HepG2 (cell line): ENCODE measurements around the gene SEMA4A. TPM values are rescaled to one million over a fixed set of nuclear protein-coding genes. Genes with fewer than 3 reads are reported as not detected.
A peak's percentile ranks its signal among the peaks of the same experiment; 100 is the strongest.

Experiments
- CHD4 ChIP-seq: fragments of 200-600 bp; sonication (generic); IDR thresholded peaks from 2 replicates; pipeline ENCODE4 v1.7.0; 2017; ENCODE audit warnings: mild to moderate bottlenecking, low read length, borderline replicate concordance
- FOXC1 ChIP-seq: sonication (generic); formaldehyde crosslinking; IDR thresholded peaks from 2 replicates; pipeline ENCODE4 v1.8.0; 2022; ENCODE audit warnings: mild to moderate bottlenecking, missing genetic modification reagents, borderline replicate concordance
- MTA1 ChIP-seq: sonication (generic); formaldehyde crosslinking; IDR thresholded peaks from 2 replicates; pipeline ENCODE4 v1.4.0; 2020; ENCODE audit warnings: missing genetic modification reagents, mild to moderate bottlenecking, borderline replicate concordance
- MYC ChIP-seq: sonication (generic); formaldehyde crosslinking; IDR thresholded peaks from 2 replicates; pipeline ENCODE4 v1.9.0; 2021; ENCODE audit warnings: missing genetic modification reagents, borderline replicate concordance
- PAXIP1 ChIP-seq: sonication (generic); formaldehyde crosslinking; conservative IDR thresholded peaks from 2 replicates; pipeline ENCODE4 v1.4.0; 2020; ENCODE audit warnings: mild to moderate bottlenecking, missing genetic modification reagents, moderate library complexity
- SIN3A ChIP-seq: IDR thresholded peaks from 2 replicates; pipeline ENCODE4 v1.6.1; 2011; ENCODE audit warnings: low read depth, mild to moderate bottlenecking, control low read depth, low read length, borderline replicate concordance
- XRCC5 ChIP-seq: fragments of 200-400 bp; formaldehyde crosslinking; optimal IDR thresholded peaks from 2 replicates; pipeline ENCODE3; 2017; ENCODE audit warnings: mild to moderate bottlenecking, low read length
- ZMYM4 ChIP-seq: sonication (generic); formaldehyde crosslinking; IDR thresholded peaks from 2 replicates; pipeline ENCODE4 v1.8.1; 2023; ENCODE audit warnings: mild to moderate bottlenecking, missing genetic modification reagents
- ZNF180 ChIP-seq: sonication (generic); formaldehyde crosslinking; IDR thresholded peaks from 2 replicates; pipeline ENCODE4 v1.4.0; 2020; ENCODE audit warnings: low read depth, missing genetic modification reagents, borderline replicate concordance
- ZNF253 ChIP-seq: sonication (generic); formaldehyde crosslinking; IDR thresholded peaks from 2 replicates; pipeline ENCODE4 v1.8.0; 2022; ENCODE audit warnings: mild to moderate bottlenecking, missing genetic modification reagents, borderline replicate concordance
- ZSCAN22 ChIP-seq: sonication (generic); formaldehyde crosslinking; IDR thresholded peaks from 2 replicates; pipeline ENCODE4 v1.4.0; 2020; ENCODE audit warnings: mild to moderate bottlenecking, missing genetic modification reagents
- polyA plus RNA-seq, 8 experiments: library from polyadenylated mRNA; depleted of rRNA in 3 of 8; stranded (reverse) in 7 of 8; unstranded in 1 of 8; fragments of >200 nt; fragmentation: Illumina TruSeq in 4 of 8; extraction: Trizol in 4 of 8; gene quantifications; 2 replicates each; pipeline versions ENCODE4 v1.2.1 to v1.2.3, GENCODE V29; 2011 to 2016; ENCODE audit warnings: low read depth in 4 of 8, missing spikeins in 1 of 8, mixed read lengths in 1 of 8; ENCODE audit not compliant: insufficient read depth in 1 of 8
- total RNA-seq, 5 experiments: library from RNA; depleted of rRNA; stranded (reverse); fragments of >200 nt; fragmentation: Illumina TruSeq; extraction: Trizol; gene quantifications; 2 replicates each; pipeline ENCODE4 v1.2.3, GENCODE V29; 2016; ENCODE audit warnings: low read depth in 1 of 5
- TF ChIP-seq, protein P1 (sequence below): sonication (generic); formaldehyde crosslinking; IDR thresholded peaks from 2 replicates; pipeline ENCODE4 v1.9.0; 2021; ENCODE audit warnings: mild to moderate bottlenecking, missing genetic modification reagents
- TF ChIP-seq, protein P2 (sequence below): sonication (generic); formaldehyde crosslinking; IDR thresholded peaks from 2 replicates; pipeline ENCODE4 v1.5.0; 2020; ENCODE audit warnings: missing genetic modification reagents, mild to moderate bottlenecking, borderline replicate concordance

The SEMA4A gene
- total and polyA plus RNA-seq, 2 of the 13 experiments (the other 11 are each of a cell fraction or from before 2014, with no cell fraction given), result 0.09 to 0.20 TPM

GRCh38 chr1:156104861-156105832, 48.2 kb upstream of the SEMA4A start (continued):
- TF ChIP-seq, protein P1, sequence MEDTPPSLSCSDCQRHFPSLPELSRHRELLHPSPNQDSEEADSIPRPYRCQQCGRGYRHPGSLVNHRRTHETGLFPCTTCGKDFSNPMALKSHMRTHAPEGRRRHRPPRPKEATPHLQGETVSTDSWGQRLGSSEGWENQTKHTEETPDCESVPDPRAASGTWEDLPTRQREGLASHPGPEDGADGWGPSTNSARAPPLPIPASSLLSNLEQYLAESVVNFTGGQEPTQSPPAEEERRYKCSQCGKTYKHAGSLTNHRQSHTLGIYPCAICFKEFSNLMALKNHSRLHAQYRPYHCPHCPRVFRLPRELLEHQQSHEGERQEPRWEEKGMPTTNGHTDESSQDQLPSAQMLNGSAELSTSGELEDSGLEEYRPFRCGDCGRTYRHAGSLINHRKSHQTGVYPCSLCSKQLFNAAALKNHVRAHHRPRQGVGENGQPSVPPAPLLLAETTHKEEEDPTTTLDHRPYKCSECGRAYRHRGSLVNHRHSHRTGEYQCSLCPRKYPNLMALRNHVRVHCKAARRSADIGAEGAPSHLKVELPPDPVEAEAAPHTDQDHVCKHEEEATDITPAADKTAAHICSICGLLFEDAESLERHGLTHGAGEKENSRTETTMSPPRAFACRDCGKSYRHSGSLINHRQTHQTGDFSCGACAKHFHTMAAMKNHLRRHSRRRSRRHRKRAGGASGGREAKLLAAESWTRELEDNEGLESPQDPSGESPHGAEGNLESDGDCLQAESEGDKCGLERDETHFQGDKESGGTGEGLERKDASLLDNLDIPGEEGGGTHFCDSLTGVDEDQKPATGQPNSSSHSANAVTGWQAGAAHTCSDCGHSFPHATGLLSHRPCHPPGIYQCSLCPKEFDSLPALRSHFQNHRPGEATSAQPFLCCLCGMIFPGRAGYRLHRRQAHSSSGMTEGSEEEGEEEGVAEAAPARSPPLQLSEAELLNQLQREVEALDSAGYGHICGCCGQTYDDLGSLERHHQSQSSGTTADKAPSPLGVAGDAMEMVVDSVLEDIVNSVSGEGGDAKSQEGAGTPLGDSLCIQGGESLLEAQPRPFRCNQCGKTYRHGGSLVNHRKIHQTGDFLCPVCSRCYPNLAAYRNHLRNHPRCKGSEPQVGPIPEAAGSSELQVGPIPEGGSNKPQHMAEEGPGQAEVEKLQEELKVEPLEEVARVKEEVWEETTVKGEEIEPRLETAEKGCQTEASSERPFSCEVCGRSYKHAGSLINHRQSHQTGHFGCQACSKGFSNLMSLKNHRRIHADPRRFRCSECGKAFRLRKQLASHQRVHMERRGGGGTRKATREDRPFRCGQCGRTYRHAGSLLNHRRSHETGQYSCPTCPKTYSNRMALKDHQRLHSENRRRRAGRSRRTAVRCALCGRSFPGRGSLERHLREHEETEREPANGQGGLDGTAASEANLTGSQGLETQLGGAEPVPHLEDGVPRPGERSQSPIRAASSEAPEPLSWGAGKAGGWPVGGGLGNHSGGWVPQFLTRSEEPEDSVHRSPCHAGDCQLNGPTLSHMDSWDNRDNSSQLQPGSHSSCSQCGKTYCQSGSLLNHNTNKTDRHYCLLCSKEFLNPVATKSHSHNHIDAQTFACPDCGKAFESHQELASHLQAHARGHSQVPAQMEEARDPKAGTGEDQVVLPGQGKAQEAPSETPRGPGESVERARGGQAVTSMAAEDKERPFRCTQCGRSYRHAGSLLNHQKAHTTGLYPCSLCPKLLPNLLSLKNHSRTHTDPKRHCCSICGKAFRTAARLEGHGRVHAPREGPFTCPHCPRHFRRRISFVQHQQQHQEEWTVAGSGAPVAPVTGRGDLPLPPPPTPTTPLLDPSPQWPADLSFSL (CRISPR knock-in tag), result peak; percentile 30; the same call in 1 of the 2 replicates
- TF ChIP-seq SIN3A (0 out of 2 replicates have a peak, but pooled peaks have one; percentile 16), FOXC1 (peak; percentile 31; the same call in 1 of the 2 replicates), XRCC5 (peak; percentile 16), CHD4 (peak; percentile 23; the same call in 1 of the 2 replicates), MYC (CRISPR knock-in tag) (peak; percentile 39; the same call in 1 of the 2 replicates), PAXIP1 (CRISPR knock-in tag) (0 out of 2 replicates have a peak, but pooled peaks have one; percentile 28), ZNF253 (CRISPR knock-in tag) (no peak), ZNF180 (CRISPR knock-in tag) (no peak), ZSCAN22 (CRISPR knock-in tag) (no peak), ZMYM4 (0 out of 2 replicates have a peak, but pooled peaks have one; percentile 23), MTA1 (CRISPR knock-in tag) (0 out of 2 replicates have a peak, but pooled peaks have one; percentile 42)
- TF ChIP-seq, protein P2, sequence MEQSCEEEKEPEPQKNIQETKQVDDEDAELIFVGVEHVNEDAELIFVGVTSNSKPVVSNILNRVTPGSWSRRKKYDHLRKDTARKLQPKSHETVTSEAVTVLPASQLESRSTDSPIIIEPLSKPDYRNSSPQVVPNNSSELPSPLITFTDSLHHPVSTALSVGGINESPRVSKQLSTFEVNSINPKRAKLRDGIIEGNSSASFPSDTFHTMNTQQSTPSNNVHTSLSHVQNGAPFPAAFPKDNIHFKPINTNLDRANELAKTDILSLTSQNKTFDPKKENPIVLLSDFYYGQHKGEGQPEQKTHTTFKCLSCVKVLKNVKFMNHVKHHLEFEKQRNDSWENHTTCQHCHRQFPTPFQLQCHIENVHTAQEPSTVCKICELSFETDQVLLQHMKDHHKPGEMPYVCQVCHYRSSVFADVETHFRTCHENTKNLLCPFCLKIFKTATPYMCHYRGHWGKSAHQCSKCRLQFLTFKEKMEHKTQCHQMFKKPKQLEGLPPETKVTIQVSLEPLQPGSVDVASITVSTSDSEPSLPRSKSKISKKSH, result peak; percentile 27; the same call in 1 of the 2 replicates
